ENCODE measurements around the gene ATIC. TPM values are rescaled to one million over a fixed set of nuclear protein-coding genes. Genes with fewer than 3 reads are reported as not detected.

Gene ATIC
- total RNA-seq, 1 experiment from 2014 or later = 285 TPM

GRCh38 chr2:215262303-215262702 is 49.6 kb upstream of the ATIC start (continued):
- TF ChIP-seq ATF6 (CRISPR knock-in tag; IDR thresholded peaks at IDR 0.05) = no peak

- H3K36me3 Mint-ChIP-seq = no peaks in the 10 kb centered on the region
- no peak overlapping the region for H3K4me3 Mint-ChIP-seq
- no peak for TF ChIP-seq JUN (CRISPR knock-in tag; IDR thresholded peaks at IDR 0.05)
- TF ChIP-seq E2F4 (CRISPR knock-in tag; IDR thresholded peaks at IDR 0.05; ENCODE audit: borderline replicate concordance, low read depth) = no peak
- no peak for TF ChIP-seq ZNF512 (CRISPR knock-in tag; IDR thresholded peaks at IDR 0.05; ENCODE audit: borderline replicate concordance)
- no peak for TF ChIP-seq RELA (CRISPR knock-in tag; IDR thresholded peaks at IDR 0.05; ENCODE audit: borderline replicate concordance)
- no peak for TF ChIP-seq PRRX2 (CRISPR knock-in tag; IDR thresholded peaks at IDR 0.05)
- TF ChIP-seq OVOL2 (CRISPR knock-in tag; IDR thresholded peaks at IDR 0.05; ENCODE audit: borderline replicate concordance) = no peak
- no peak for TF ChIP-seq SP1 (CRISPR knock-in tag; conservative IDR thresholded peaks at IDR 0.05)
- TF ChIP-seq ZNF232 (CRISPR knock-in tag; IDR thresholded peaks at IDR 0.05) = no peak
- H3K9me3 Mint-ChIP-seq = peaks cover 5% of the 10 kb centered on the region
- H3K4me1 Mint-ChIP-seq = no peaks in the 10 kb centered on the region
- no peak for DNase-seq (ENCODE audit: low spot score)
- ChIA-PET CTCF (no interaction called here), POLR2A (no interaction called here)
- no peak overlapping the region for H3K27ac Mint-ChIP-seq
- no peak for ATAC-seq
- no peaks in the 10 kb centered on the region for H3K27me3 Mint-ChIP-seq (ENCODE audit: low read depth)
These were observed 49.0 kb upstream of the ATIC start for GRCh38 chr2:215262741-215263362.

- POLR2A ChIA-PET = no interaction called here
- TF ChIP-seq TEAD4 (CRISPR knock-in tag; IDR thresholded peaks at IDR 0.05) = no peak
- no peak for TF ChIP-seq ZNF219 (CRISPR knock-in tag; IDR thresholded peaks at IDR 0.05; ENCODE audit: borderline replicate concordance)
- no peak for TF ChIP-seq GTF2I (CRISPR knock-in tag; conservative IDR thresholded peaks at IDR 0.05)
- TF ChIP-seq ZNF671 (CRISPR knock-in tag; IDR thresholded peaks at IDR 0.05) = no peak
- CTCF ChIA-PET = no interaction called here
These were observed 47.5 kb upstream of the ATIC start for GRCh38 chr2:215264374-215264773.

GRCh38 chr2:215269397-215270117 is 42.3 kb upstream of the ATIC start:
- H3K36me3 Mint-ChIP-seq = no peaks in the 10 kb centered on the region
- ChIA-PET POLR2A (interaction anchor here (0.6 kb wide), 1 partner anchor 19 kb away, joined by 6 read pairs; no protein-coding TSS in a partner anchor), CTCF (interaction anchor here (0.6 to 0.7 kb wide), 4 partner anchors 24 to 660 kb away, joined by 3 to 4 read pairs (median 3); no protein-coding TSS in a partner anchor)
- ATAC-seq = peak; percentile 56
- peaks cover 13% of the 10 kb centered on the region for H3K4me1 Mint-ChIP-seq
- TF ChIP-seq STAT6 (CRISPR knock-in tag; conservative IDR thresholded peaks at IDR 0.05; ENCODE audit: low read depth) (no peak), ZBTB43 (CRISPR knock-in tag; IDR thresholded peaks at IDR 0.05) (no peak), SOX15 (CRISPR knock-in tag; IDR thresholded peaks at IDR 0.05) (no peak), CTCF (IDR thresholded peaks at IDR 0.05) (peak; percentile 67), ZNF423 (CRISPR knock-in tag; IDR thresholded peaks at IDR 0.05) (no peak)
- no peaks in the 10 kb centered on the region for H3K27me3 Mint-ChIP-seq (ENCODE audit: low read depth)
- H3K27ac Mint-ChIP-seq = no peak overlapping the region
- no peak overlapping the region for H3K4me3 Mint-ChIP-seq
- peaks cover 6% of the 10 kb centered on the region for H3K9me3 Mint-ChIP-seq
- DNase-seq (ENCODE audit: low spot score) = peak; percentile 54

More at GRCh38 chr2:215264374-215264773, 47.5 kb upstream of the ATIC start:
- H3K4me3 Mint-ChIP-seq = no peak overlapping the region
- no peaks in the 10 kb centered on the region for H3K36me3 Mint-ChIP-seq
- no peak for DNase-seq (ENCODE audit: low spot score)
- ATAC-seq = no peak
- H3K27me3 Mint-ChIP-seq (ENCODE audit: low read depth) = no peaks in the 10 kb centered on the region
- peaks cover 2% of the 10 kb centered on the region; the same call in 1 of the 2 replicates for H3K4me1 Mint-ChIP-seq
- peaks cover 6% of the 10 kb centered on the region for H3K9me3 Mint-ChIP-seq
- H3K27ac Mint-ChIP-seq = no peak overlapping the region
